ENCODE results near the gene LY6G5B. TPM values are rescaled to one million over a fixed set of nuclear protein-coding genes. Genes with fewer than 3 reads are reported as not detected.

LY6G5B gene
- total RNA-seq, 1 donor from 2014 or later, result 2.8 TPM

GRCh38 chr6:31715022-31715958 is 45.5 kb downstream of the LY6G5B start, which contains the start of gene LY6G6D:
TSS of gene LY6G6D (plus strand) at chr6:31715348. CDS start at chr6:31715356, 8 bp downstream.
- Mint-ChIP-seq H3K27ac (peak within 1 kb of the TSS; percentile 97), H3K4me1 (peaks cover 48% of the 10 kb centered on the region), H3K27me3 (ENCODE audit: insufficient read depth, low read depth) (peaks cover 17% of the 10 kb centered on the region), H3K9me3 (no peaks in the 10 kb centered on the region), H3K4me3 (peak within 1 kb of the TSS; percentile 71), H3K36me3 (no peaks in the 10 kb centered on the region)
- Histone ChIP-seq H3K36me3 (no peaks in the 10 kb centered on the region), H3K9ac (no peak within 1 kb of the TSS), H3K27ac (peak within 1 kb of the TSS; percentile 57), H3K4me1 (peaks cover 25% of the 10 kb centered on the region), H3F3A (ENCODE audit: low read depth) (peaks cover 21% of the 10 kb centered on the region), H3K79me2 (ENCODE audit: low read depth) (no peaks in the 10 kb centered on the region), H3K27me3 (no peaks in the 10 kb centered on the region), H4K20me1 (ENCODE audit: low read depth) (no peaks in the 10 kb centered on the region), H3K4me2 (peak within 1 kb of the TSS; percentile 64), H3K9me3 (ENCODE audit: low read depth) (no peaks in the 10 kb centered on the region), H3K4me3 (no peak within 1 kb of the TSS), H2AFZ (replicated peaks) (peak within 1 kb of the TSS; percentile 89)
- TF ChIP-seq EZH2phosphoT487 (IDR thresholded peaks at IDR 0.05) (no peak), CTCF (IDR thresholded peaks at IDR 0.05) (no peak), EZH2 (IDR thresholded peaks at IDR 0.05) (no peak)
- DNase-seq (ENCODE audit: low spot score), result no peak

GRCh38 chr6:31717499-31718222 is 47.9 kb downstream of the LY6G5B start:
- Histone ChIP-seq H3K27me3 (no peaks in the 10 kb centered on the region), H3K9me3 (ENCODE audit: low read depth) (no peaks in the 10 kb centered on the region), H3K4me3 (no peak overlapping the region), H3K36me3 (no peaks in the 10 kb centered on the region), H3F3A (ENCODE audit: low read depth) (peaks cover 21% of the 10 kb centered on the region), H3K79me2 (ENCODE audit: low read depth) (no peaks in the 10 kb centered on the region), H2AFZ (replicated peaks) (peak overlapping the region; percentile 27), H4K20me1 (ENCODE audit: low read depth) (no peaks in the 10 kb centered on the region), H3K9ac (no peak overlapping the region), H3K4me1 (peaks cover 25% of the 10 kb centered on the region), H3K4me2 (no peak overlapping the region), H3K27ac (no peak overlapping the region)
- H3K4me3 Mint-ChIP-seq, result peak overlapping the region; percentile 46
- H3K36me3 Mint-ChIP-seq, result no peaks in the 10 kb centered on the region
- DNase-seq (ENCODE audit: low spot score), result peak; percentile 63
- peak; percentile 43 for TF ChIP-seq CTCF (IDR thresholded peaks at IDR 0.05)
- TF ChIP-seq EZH2phosphoT487 (IDR thresholded peaks at IDR 0.05), result no peak
- no peak for TF ChIP-seq EZH2 (IDR thresholded peaks at IDR 0.05)
- H3K27ac Mint-ChIP-seq, result no peak overlapping the region
- H3K4me1 Mint-ChIP-seq, result peaks cover 31% of the 10 kb centered on the region
- H3K27me3 Mint-ChIP-seq (ENCODE audit: insufficient read depth, low read depth), result peaks cover 12% of the 10 kb centered on the region
- H3K9me3 Mint-ChIP-seq, result no peaks in the 10 kb centered on the region

- Histone ChIP-seq H3K79me2 (ENCODE audit: low read depth) (no peaks in the 10 kb centered on the region), H3K27me3 (no peaks in the 10 kb centered on the region), H2AFZ (replicated peaks) (no peak overlapping the region), H3K4me1 (peaks cover 21% of the 10 kb centered on the region), H3K9me3 (ENCODE audit: low read depth) (no peaks in the 10 kb centered on the region), H3K4me2 (no peak overlapping the region), H3K36me3 (no peaks in the 10 kb centered on the region), H3K27ac (no peak overlapping the region), H3K4me3 (no peak overlapping the region), H3K9ac (no peak overlapping the region), H3F3A (ENCODE audit: low read depth) (peaks cover 19% of the 10 kb centered on the region), H4K20me1 (ENCODE audit: low read depth) (no peaks in the 10 kb centered on the region)
- H3K4me1 Mint-ChIP-seq, result peaks cover 26% of the 10 kb centered on the region
- H3K27ac Mint-ChIP-seq, result no peak overlapping the region
- peak overlapping the region; percentile 12 for H3K4me3 Mint-ChIP-seq
- no peaks in the 10 kb centered on the region for H3K9me3 Mint-ChIP-seq
- peaks cover 11% of the 10 kb centered on the region for H3K27me3 Mint-ChIP-seq (ENCODE audit: insufficient read depth, low read depth)
- no peak for TF ChIP-seq EZH2phosphoT487 (IDR thresholded peaks at IDR 0.05)
- no peak for TF ChIP-seq CTCF (IDR thresholded peaks at IDR 0.05)
- no peak for TF ChIP-seq EZH2 (IDR thresholded peaks at IDR 0.05)
- no peak for DNase-seq (ENCODE audit: low spot score)
- H3K36me3 Mint-ChIP-seq, result no peaks in the 10 kb centered on the region
Measured at GRCh38 chr6:31718265-31718664, 48.5 kb downstream of the LY6G5B start.

Data from neural progenitor cell (in vitro differentiated cells).